ENCODE measurements around the gene SDHB.

DNA sequence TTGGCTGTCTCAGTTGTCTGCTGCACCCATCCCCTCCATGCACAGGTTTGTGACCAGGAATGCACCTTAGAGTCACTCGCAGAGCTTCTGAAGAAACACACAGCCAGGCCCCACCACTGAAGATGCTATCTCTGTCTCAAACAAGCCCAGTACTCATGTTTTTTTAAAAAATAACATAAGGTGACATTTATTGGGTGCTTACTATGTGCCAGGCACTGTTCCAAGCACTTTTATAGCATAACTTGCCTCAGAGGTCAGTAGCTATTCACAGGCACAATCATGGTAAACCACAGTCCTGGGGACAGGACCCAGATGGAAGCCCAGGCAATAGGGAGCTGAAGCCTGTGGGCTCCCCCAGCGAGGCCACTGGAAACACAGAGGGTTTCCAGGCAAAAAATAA lies 33.3 kb downstream of the SDHB start:
- TF ChIP-seq, protein P1, sequence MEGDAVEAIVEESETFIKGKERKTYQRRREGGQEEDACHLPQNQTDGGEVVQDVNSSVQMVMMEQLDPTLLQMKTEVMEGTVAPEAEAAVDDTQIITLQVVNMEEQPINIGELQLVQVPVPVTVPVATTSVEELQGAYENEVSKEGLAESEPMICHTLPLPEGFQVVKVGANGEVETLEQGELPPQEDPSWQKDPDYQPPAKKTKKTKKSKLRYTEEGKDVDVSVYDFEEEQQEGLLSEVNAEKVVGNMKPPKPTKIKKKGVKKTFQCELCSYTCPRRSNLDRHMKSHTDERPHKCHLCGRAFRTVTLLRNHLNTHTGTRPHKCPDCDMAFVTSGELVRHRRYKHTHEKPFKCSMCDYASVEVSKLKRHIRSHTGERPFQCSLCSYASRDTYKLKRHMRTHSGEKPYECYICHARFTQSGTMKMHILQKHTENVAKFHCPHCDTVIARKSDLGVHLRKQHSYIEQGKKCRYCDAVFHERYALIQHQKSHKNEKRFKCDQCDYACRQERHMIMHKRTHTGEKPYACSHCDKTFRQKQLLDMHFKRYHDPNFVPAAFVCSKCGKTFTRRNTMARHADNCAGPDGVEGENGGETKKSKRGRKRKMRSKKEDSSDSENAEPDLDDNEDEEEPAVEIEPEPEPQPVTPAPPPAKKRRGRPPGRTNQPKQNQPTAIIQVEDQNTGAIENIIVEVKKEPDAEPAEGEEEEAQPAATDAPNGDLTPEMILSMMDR (IDR thresholded peaks at IDR 0.05 in 4 of 5, conservative IDR thresholded peaks at IDR 0.05 in 1 of 5) = no peak
- no peak for TF ChIP-seq POLR2A (IDR thresholded peaks at IDR 0.05)

All from gastrocnemius medialis (tissue), 4 donors.